HG03575 (cell line): ENCODE results near the gene PBX1.
"Not testable (repeated sequence)": the region's sequence is repeated elsewhere in the genome, so short reads cannot be mapped to it uniquely, and the experiment has no call there.

Experiments used
- ATAC-seq: cut with Tn5 transposase; IDR thresholded peaks from one replicate; pipeline ENCODE4 v1.9.1; 2021; ENCODE audit not compliant: unreplicated experiment, insufficient number of reproducible peaks, low FRiP score; ENCODE audit errors: extremely low read depth

The PBX1 gene

GRCh38 chr1:164587617-164588501 lies 28.9 kb downstream of the PBX1 start:
- ATAC-seq: no peak

- no peak for ATAC-seq
Measured at GRCh38 chr1:164588516-164589341, 29.7 kb downstream of the PBX1 start.

GRCh38 chr1:164589408-164589807 lies 30.4 kb downstream of the PBX1 start:
- no peak for ATAC-seq

GRCh38 chr1:164589961-164590507 lies 31.1 kb downstream of the PBX1 start:
- ATAC-seq: no peak

- ATAC-seq: no peak
Measured at GRCh38 chr1:164590592-164590991, 31.6 kb downstream of the PBX1 start.

- ATAC-seq: no peak
Measured at GRCh38 chr1:164591858-164592257, 32.9 kb downstream of the PBX1 start.

- ATAC-seq: no peak
Measured at GRCh38 chr1:164592634-164593033, 33.6 kb downstream of the PBX1 start.

GRCh38 chr1:164595212-164595611 lies 36.2 kb downstream of the PBX1 start:
- ATAC-seq: no peak

- no peak for ATAC-seq
Measured at GRCh38 chr1:164596172-164596571, 37.2 kb downstream of the PBX1 start.

- ATAC-seq: no peak
Measured at GRCh38 chr1:164598719-164599118, 39.7 kb downstream of the PBX1 start.

GRCh38 chr1:164599272-164599671 lies 40.3 kb downstream of the PBX1 start:
- no peak for ATAC-seq

GRCh38 chr1:164601399-164602100 lies 42.6 kb downstream of the PBX1 start:
- no peak for ATAC-seq

GRCh38 chr1:164602101-164602422 lies 43.1 kb downstream of the PBX1 start:
- ATAC-seq: no peak

- ATAC-seq: no peak
Measured at GRCh38 chr1:164602480-164603093, 43.6 kb downstream of the PBX1 start.

- ATAC-seq: not testable (repeated sequence)
Measured at GRCh38 chr1:164603805-164604204, 44.8 kb downstream of the PBX1 start.

- no peak for ATAC-seq
Measured at GRCh38 chr1:164604541-164604940, 45.6 kb downstream of the PBX1 start.

- no peak for ATAC-seq
Measured at GRCh38 chr1:164605254-164606091, 46.5 kb downstream of the PBX1 start.

GRCh38 chr1:164607351-164607750 lies 48.4 kb downstream of the PBX1 start:
- ATAC-seq: no peak
